Left kidney (tissue), 2 donors: ENCODE results near the gene ADAMTS12. TPM values are rescaled to one million over a fixed set of nuclear protein-coding genes. Genes with fewer than 3 reads are reported as not detected.

Experiments
- DNase-seq: peaks from one replicate; pipeline ENCODE4 v3.0.0-alpha.2; 2013
- polyA plus RNA-seq: library from polyadenylated mRNA; unstranded; fragments of 120-200 nt; gene quantifications from one replicate; pipeline ENCODE4 v1.2.1, GENCODE V29; 2013; ENCODE audit not compliant: insufficient read length

Gene ADAMTS12
- polyA plus RNA-seq, 1 donor, result 18.3 TPM

DNA sequence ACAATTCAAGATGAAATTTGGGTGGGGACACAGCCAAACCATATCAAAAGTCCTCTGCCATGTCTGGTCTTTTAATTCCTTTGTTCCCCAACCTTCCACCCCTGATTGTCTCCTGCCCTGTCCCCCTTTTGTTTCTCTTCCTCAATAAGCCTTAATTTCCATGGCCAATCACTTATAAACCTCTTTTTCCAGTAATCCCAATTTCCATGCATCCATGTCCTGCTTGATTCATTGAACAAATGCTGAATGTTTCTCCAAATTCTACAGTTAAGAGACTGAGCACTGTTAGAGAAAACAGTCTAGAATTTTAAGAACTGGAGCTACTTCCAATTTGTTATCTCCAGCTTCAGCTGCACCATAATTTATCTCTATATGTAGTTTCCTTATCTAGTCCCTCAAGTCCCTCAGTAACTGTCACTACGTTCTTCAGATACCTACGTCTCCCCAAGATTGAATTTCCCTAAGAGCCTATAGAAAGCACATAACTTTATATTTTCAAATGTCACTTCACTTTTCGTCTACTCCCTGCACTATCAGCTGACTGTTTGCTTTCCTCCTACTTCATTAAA is 416.8 kb downstream of the ADAMTS12 start:
- DNase-seq, result no peak

GRCh38 chr5:33474004-33474403 is 417.8 kb downstream of the ADAMTS12 start:
- DNase-seq, result no peak

Other genes starting within 250 kb of the ADAMTS12 start
- 0.12 TPM for gene RXFP3, start 44.4 kb upstream of the ADAMTS12 start, polyA plus RNA-seq
- gene SLC45A2, start 92.7 kb upstream of the ADAMTS12 start, polyA plus RNA-seq, result 1.0 TPM
- gene AMACR, start 116.1 kb upstream of the ADAMTS12 start, polyA plus RNA-seq, result 105 TPM
- gene C1QTNF3, start 151.2 kb upstream of the ADAMTS12 start, polyA plus RNA-seq, result 71.9 TPM